HepG2 (cell line): ENCODE measurements around the gene ZNF324B. TPM values are rescaled to one million over a fixed set of nuclear protein-coding genes. Genes with fewer than 3 reads are reported as not detected.

ENCODE experiments used
- CCAR2 ChIP-seq: fragments of 200-400 bp; formaldehyde crosslinking; optimal IDR thresholded peaks from 2 replicates; pipeline ENCODE3; 2018; ENCODE audit warnings: low read depth, mild to moderate bottlenecking, low read length, moderate library complexity
- ELF1 ChIP-seq: sonication (generic); formaldehyde crosslinking; IDR thresholded peaks from 2 replicates; pipeline ENCODE4 v1.4.0; 2020; ENCODE audit warnings: missing genetic modification reagents
- ESRRA ChIP-seq: sonication (generic); formaldehyde crosslinking; IDR thresholded peaks from 2 replicates; pipeline ENCODE4 v1.5.1; 2020; ENCODE audit warnings: mild to moderate bottlenecking, low read depth, missing genetic modification reagents
- FOSL1 ChIP-seq: sonication (generic); formaldehyde crosslinking; IDR thresholded peaks from 2 replicates; pipeline ENCODE4 v1.9.0; 2021; ENCODE audit warnings: missing genetic modification reagents, borderline replicate concordance
- HDAC6 ChIP-seq: fragments of 200-600 bp; sonication (generic); IDR thresholded peaks from 2 replicates; pipeline ENCODE4 v1.7.0; 2017; ENCODE audit warnings: mild to moderate bottlenecking, antibody characterized with exemption, low read length, low read depth
- ISL2 ChIP-seq: sonication (generic); formaldehyde crosslinking; IDR thresholded peaks from 2 replicates; pipeline ENCODE4 v1.5.0; 2020; ENCODE audit warnings: missing genetic modification reagents
- MNT ChIP-seq: fragments of 450-650 bp; IDR thresholded peaks from 2 replicates; pipeline ENCODE4 v1.6.1; 2016
- RCOR2 ChIP-seq: IDR thresholded peaks from 2 replicates; pipeline ENCODE4 v1.6.1; 2016; ENCODE audit warnings: missing biosample characterization, missing genetic modification reagents
- RNF2 ChIP-seq: fragments of 450-650 bp; conservative IDR thresholded peaks from 2 replicates; pipeline ENCODE4 v1.6.1; 2016; ENCODE audit warnings: low read depth
- SRF ChIP-seq: IDR thresholded peaks from 2 replicates; pipeline ENCODE4 v1.6.1; 2011; ENCODE audit warnings: mild to moderate bottlenecking, low read depth, low read length, moderate library complexity
- XBP1 ChIP-seq: sonication (generic); formaldehyde crosslinking; IDR thresholded peaks from 2 replicates; pipeline ENCODE4 v1.5.0; 2020; ENCODE audit warnings: missing genetic modification reagents
- YEATS4 ChIP-seq: sonication (generic); formaldehyde crosslinking; IDR thresholded peaks from 2 replicates; pipeline ENCODE4 v1.4.0; 2020; ENCODE audit warnings: missing genetic modification reagents, borderline replicate concordance
- ZBTB49 ChIP-seq: sonication (generic); formaldehyde crosslinking; IDR thresholded peaks from 2 replicates; pipeline ENCODE4 v1.4.0; 2020; ENCODE audit warnings: missing genetic modification reagents, borderline replicate concordance
- ZNF451 ChIP-seq: sonication (generic); formaldehyde crosslinking; IDR thresholded peaks from 2 replicates; pipeline ENCODE4 v1.5.0; 2020; ENCODE audit warnings: mild to moderate bottlenecking, missing genetic modification reagents
- ZNF510 ChIP-seq: sonication (generic); formaldehyde crosslinking; IDR thresholded peaks from 2 replicates; pipeline ENCODE4 v1.4.0; 2020; ENCODE audit warnings: low read depth, mild to moderate bottlenecking, missing genetic modification reagents
- ZNF772 ChIP-seq: sonication (generic); formaldehyde crosslinking; IDR thresholded peaks from 2 replicates; pipeline ENCODE4 v1.5.0; 2020; ENCODE audit warnings: mild to moderate bottlenecking, missing genetic modification reagents
- polyA plus RNA-seq, 8 experiments: library from polyadenylated mRNA; depleted of rRNA in 3 of 8; stranded (reverse) in 7 of 8; unstranded in 1 of 8; fragments of >200 nt; fragmentation: Illumina TruSeq in 4 of 8; extraction: Trizol in 4 of 8; gene quantifications; 2 replicates each; pipeline versions ENCODE4 v1.2.1 to v1.2.3, GENCODE V29; 2011 to 2016; ENCODE audit warnings: low read depth in 4 of 8, missing spikeins in 1 of 8, mixed read lengths in 1 of 8; ENCODE audit not compliant: insufficient read depth in 1 of 8
- total RNA-seq, 5 experiments: library from RNA; depleted of rRNA; stranded (reverse); fragments of >200 nt; fragmentation: Illumina TruSeq; extraction: Trizol; gene quantifications; 2 replicates each; pipeline ENCODE4 v1.2.3, GENCODE V29; 2016; ENCODE audit warnings: low read depth in 1 of 5
- TF ChIP-seq, protein P1 (sequence below), 2 experiments: sonication (generic) in 1 of 2; formaldehyde crosslinking in 1 of 2; IDR thresholded peaks; 2 replicates each; pipeline versions ENCODE4 v1.6.1 to v1.9.0; 2014 to 2022; ENCODE audit warnings: antibody characterized with exemption in 1 of 2, borderline replicate concordance in 1 of 2, inconsistent platforms in 1 of 2, low read depth in 1 of 2, missing genetic modification reagents in 1 of 2

ZNF324B gene
- total and polyA plus RNA-seq, 2 of the 13 experiments (the other 11 are each of a cell fraction or from before 2014, with no cell fraction given): 0.53 to 3.0 TPM

DNA sequence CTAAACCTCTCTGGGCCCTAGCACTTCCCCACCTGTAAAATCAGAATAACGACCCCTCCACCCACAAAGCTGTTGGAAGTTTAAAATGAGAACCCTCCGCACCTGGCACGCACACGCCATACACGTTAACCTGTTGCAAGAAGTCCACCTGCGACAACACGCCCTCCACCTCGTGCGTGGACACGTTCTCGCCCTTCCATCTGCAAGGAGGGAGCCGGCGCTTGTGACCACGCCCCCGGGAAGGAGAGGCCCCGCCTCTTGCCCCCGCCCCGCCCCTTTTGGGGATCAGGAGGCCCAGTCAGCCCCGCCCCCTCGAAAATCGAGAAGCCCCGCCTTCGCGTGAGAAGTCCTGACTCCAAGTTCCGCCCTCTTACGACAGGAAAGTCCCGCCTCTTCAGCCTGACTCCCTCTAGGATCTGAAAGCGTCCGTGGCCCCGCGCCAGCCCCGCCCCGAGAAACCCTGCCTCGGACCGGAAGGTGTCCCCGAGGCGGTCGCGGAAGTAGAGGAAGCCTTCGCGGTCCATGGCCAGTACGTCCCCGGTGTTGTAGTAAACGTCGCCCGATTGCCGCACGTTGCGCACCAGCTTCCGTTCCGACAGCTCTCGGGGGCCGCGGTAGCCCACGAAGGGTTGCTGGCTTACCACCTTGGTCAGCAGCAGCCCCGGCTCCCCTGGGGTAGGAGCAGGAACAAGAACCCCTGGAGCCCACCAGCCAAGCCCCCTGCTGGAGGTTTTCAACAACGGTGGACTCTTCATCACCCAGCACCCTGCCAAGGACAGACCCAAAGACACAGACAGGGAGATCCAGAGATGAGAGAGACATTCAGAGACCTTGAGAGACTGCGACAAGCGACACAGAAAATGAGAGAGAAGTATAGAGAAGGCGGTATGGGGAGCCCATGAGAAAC is 47.9 kb downstream of the ZNF324B start (continued):
- TF ChIP-seq MNT: peak; percentile 38; the same call in 1 of the 2 replicates
- peak; percentile 96 for TF ChIP-seq ELF1 (CRISPR knock-in tag)
- peak; percentile 21; the same call in 1 of the 2 replicates for TF ChIP-seq SRF
- TF ChIP-seq ESRRA (CRISPR knock-in tag): peak; percentile 83
- 0 out of 2 replicates have a peak, but pooled peaks have one; percentile 50 for TF ChIP-seq ZBTB49 (CRISPR knock-in tag)
- TF ChIP-seq RCOR2 (CRISPR knock-in tag): no peak
- peak; percentile 94 for TF ChIP-seq YEATS4 (CRISPR knock-in tag)
- no peak for TF ChIP-seq XBP1 (CRISPR knock-in tag)
- peak; percentile 40; the same call in 1 of the 2 replicates for TF ChIP-seq RNF2
- peak; percentile 76 for TF ChIP-seq ISL2 (CRISPR knock-in tag)
- TF ChIP-seq ZNF451: peak; percentile 41; the same call in 1 of the 2 replicates
- TF ChIP-seq, protein P1, sequence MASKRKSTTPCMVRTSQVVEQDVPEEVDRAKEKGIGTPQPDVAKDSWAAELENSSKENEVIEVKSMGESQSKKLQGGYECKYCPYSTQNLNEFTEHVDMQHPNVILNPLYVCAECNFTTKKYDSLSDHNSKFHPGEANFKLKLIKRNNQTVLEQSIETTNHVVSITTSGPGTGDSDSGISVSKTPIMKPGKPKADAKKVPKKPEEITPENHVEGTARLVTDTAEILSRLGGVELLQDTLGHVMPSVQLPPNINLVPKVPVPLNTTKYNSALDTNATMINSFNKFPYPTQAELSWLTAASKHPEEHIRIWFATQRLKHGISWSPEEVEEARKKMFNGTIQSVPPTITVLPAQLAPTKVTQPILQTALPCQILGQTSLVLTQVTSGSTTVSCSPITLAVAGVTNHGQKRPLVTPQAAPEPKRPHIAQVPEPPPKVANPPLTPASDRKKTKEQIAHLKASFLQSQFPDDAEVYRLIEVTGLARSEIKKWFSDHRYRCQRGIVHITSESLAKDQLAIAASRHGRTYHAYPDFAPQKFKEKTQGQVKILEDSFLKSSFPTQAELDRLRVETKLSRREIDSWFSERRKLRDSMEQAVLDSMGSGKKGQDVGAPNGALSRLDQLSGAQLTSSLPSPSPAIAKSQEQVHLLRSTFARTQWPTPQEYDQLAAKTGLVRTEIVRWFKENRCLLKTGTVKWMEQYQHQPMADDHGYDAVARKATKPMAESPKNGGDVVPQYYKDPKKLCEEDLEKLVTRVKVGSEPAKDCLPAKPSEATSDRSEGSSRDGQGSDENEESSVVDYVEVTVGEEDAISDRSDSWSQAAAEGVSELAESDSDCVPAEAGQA (IDR thresholded peaks at IDR 0.05; ENCODE audit: low read depth): peak; percentile 89
- TF ChIP-seq, protein P1 (CRISPR knock-in tag; IDR thresholded peaks at IDR 0.05; ENCODE audit: borderline replicate concordance): no peak
- TF ChIP-seq FOSL1 (CRISPR knock-in tag): no peak
- TF ChIP-seq HDAC6: no peak
- 0 out of 2 replicates have a peak, but pooled peaks have one; percentile 4 for TF ChIP-seq ZNF510 (CRISPR knock-in tag)
- peak; percentile 78; the same call in 1 of the 2 replicates for TF ChIP-seq ZNF772 (CRISPR knock-in tag)
- peak; percentile 84 for TF ChIP-seq CCAR2
